ENCODE measurements around the gene NRG3.

- TF ChIP-seq CTCF (IDR thresholded peaks at IDR 0.05) (no peak), POLR2A (IDR thresholded peaks at IDR 0.05) (no peak), POLR2AphosphoS5 (IDR thresholded peaks at IDR 0.05) (no peak)
These were observed 1049.7 kb downstream of the NRG3 start for GRCh38 chr10:82924711-82925110.

All from upper lobe of left lung (tissue), 4 donors.